Stimulated activated CD8-positive, alpha-beta memory T cell treated with anti-CD3 and anti-CD28 coated beads, Interleukin-12 subunit alpha, Interleukin-12 subunit beta, amount 100 ng/mL, for 24 hours (primary cell): ENCODE data around the gene BTBD10.

ENCODE experiments used
- DNase-seq: peaks from one replicate; pipeline ENCODE4 v3.0.0-alpha.2; 2020; ENCODE audit errors: extremely low read depth

The BTBD10 gene

DNA sequence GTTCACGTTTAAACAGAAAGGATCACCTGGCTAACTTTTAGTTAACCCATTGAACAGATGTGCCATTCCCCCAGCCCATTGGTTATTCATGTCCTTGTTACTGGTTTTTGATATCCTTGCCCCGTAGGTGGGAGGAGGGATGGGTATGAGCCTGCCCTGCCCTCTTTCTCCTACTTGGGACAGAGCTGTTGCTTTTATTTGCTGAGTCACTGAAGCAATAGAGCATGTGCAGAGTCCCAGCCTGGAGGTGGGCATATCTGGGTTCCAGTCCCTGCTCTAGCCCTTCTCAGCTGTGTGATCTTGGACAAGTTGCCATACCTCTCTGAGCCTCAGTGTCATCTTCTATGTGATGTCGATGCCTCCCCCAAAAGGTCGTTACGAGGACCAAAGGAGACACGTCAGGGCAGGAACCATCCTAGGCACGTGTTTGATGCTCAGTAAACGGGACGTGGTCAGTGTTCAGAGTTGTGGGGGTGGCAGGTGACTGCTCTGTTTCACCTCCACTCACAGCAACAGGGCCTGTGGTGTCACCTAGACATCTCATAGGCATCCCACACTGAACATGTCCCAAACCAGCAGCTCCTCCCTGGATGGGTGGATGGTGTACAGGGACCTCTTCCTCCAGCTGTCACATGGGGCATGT, 124.5 kb downstream of the BTBD10 start:
- no peak for DNase-seq

DNA sequence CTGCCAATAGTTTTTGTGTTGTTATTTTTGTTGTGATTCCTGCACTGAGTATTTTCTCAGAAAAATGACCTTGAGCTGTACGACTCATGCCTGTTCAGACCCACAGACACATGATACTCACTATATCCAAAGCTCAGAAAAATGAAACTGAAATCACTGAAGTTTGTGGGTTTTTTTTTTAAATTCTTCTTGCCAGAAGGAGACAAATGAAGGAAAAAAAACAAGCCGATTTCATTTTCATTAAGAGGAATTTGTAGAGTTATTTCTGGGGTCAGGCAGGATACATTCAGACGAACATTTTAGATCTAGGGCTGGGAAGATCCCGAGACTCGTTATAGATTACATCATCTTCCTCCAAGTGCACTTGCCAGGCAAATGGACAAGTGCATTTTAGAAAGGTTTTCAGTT, 125.0 kb downstream of the BTBD10 start:
- DNase-seq = no peak
